H7 (cell line): Measurements from ENCODE around the gene ZBTB7C. TPM values are rescaled to one million over a fixed set of nuclear protein-coding genes. Genes with fewer than 3 reads are reported as not detected.

Experiments
- DNase-seq: peaks from one replicate; pipeline ENCODE4 v3.0.0; 2012
- H3K27me3 ChIP-seq: 2 replicates; pipeline ENCODE4 v1.6.0; 2011; ENCODE audit warnings: mild to moderate bottlenecking, low read length; ENCODE audit not compliant: control insufficient read depth, insufficient read depth
- H3K36me3 ChIP-seq: replicated peaks from 2 replicates; pipeline ENCODE4 v1.5.1; 2011; ENCODE audit warnings: low read length; ENCODE audit not compliant: control insufficient read depth, insufficient read depth
- H3K4me3 ChIP-seq: 2 replicates; pipeline ENCODE4 v1.5.1; 2011; ENCODE audit warnings: low read depth, mild to moderate bottlenecking, control low read depth, low read length, moderate library complexity; ENCODE audit not compliant: insufficient read depth
- total RNA-seq: library from RNA; depleted of rRNA; stranded (reverse); fragments of >200 nt; shearing (Covaris generic); gene quantifications from 2 replicates; pipeline ENCODE4 v1.2.3, GENCODE V29; 2014

Gene ZBTB7C
- total RNA-seq, 1 experiment from 2014 or later: 0.38 TPM

DNA sequence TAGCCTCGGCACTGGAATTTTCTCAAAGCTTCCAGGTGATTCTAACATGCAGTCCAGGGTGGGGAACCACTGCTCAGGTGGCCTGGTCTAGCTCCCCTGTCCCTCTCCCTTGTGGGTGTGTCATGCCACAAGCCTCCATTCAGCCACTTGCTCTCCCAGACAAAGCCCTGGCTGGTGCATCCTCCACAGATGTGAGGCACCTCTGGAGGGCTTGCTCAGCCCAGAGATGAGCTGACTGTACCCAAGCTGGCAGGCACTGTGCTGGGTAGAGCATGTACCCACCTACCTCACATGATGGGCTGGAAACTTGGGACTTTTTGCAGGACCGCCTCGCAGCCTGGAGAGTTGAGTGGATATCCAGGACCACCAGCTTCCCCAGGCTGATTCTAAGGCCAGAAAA lies 88.1 kb downstream of the ZBTB7C start:
- Histone ChIP-seq H3K27me3 (no peaks in the 10 kb centered on the region), H3K4me3 (no peak overlapping the region), H3K36me3 (no peaks in the 10 kb centered on the region)
- no peak for DNase-seq

DNA sequence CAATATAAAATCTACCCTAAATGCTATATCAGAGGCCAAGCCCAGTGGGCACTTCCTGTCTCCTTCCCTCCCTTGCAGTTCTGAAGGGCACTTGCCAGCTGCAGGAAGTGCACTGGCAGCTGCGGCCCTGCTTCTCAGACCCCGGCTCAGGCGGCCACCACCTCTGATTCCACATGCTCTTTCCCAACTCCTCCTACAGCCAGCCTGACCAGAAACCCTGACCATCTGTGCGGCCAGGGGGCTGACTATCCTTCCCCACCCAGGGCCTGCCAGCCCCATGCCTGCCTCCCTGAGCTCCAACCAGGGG lies 88.6 kb downstream of the ZBTB7C start:
- Histone ChIP-seq H3K4me3 (no peak overlapping the region), H3K36me3 (no peaks in the 10 kb centered on the region), H3K27me3 (no peaks in the 10 kb centered on the region)
- DNase-seq: no peak

DNA sequence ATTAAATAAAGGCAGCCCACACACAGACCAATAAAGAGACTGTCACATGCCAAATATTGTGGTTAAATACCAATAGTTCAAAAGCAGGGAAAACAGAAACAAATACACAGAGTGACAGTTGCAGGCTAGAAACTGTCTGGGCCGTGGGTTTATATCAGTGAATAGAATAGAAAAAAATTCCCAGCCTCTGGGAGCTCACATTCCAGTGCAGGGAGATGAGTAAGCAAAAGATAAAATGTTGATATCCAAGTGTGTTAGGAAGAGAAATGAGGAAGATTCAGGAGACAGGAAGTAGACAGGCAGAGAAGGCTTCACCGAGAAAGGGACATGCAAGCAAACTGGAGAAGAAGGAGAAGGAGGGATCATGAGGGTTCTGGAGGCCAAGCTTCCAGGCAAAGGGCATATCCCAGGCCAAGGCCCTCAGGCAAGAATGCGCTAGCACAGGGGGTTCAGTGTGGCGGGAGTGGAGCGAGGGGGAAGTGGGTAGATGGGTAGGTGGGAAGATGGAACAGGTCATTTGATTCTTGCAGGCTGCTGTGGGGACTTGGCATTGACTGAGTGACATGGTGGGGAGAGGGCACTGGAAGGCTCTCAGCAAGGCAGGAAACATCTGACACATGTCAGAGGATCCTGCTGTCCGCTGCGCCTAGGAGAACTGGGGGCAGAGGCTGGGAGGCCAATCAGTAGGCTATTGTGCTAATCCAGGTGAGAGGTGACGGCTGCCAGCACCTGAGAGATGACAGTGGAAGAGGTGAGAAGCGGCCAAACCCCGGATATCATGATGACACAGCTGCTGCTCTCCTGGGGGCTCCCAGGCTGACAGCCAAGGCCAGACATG lies 89.2 kb downstream of the ZBTB7C start:
- no peak for DNase-seq
- no peaks in the 10 kb centered on the region for H3K27me3 ChIP-seq
- H3K4me3 ChIP-seq: no peak overlapping the region
- H3K36me3 ChIP-seq: no peaks in the 10 kb centered on the region

DNA sequence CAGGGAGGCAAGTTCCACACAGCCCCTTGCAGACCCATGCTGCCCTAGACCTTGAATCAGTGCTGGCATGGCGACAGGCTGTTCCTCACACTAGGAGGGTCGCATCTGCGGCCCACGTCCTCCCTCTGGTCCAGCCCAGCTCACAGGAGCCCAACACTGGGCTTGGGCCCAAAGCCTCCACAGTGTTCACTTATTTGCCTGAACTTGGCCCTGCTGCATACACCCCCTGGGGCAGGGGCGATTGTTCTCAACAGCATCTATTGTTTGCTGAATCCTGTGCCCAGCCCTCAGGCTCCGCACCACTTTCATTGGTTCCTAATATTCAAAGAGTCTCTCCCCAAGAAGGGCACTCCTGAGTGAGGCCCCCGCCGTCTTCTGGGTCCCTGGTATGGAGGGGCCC lies 90.7 kb downstream of the ZBTB7C start:
- DNase-seq: peak; percentile 56
- Histone ChIP-seq H3K27me3 (no peaks in the 10 kb centered on the region), H3K36me3 (no peaks in the 10 kb centered on the region), H3K4me3 (no peak overlapping the region)

DNA sequence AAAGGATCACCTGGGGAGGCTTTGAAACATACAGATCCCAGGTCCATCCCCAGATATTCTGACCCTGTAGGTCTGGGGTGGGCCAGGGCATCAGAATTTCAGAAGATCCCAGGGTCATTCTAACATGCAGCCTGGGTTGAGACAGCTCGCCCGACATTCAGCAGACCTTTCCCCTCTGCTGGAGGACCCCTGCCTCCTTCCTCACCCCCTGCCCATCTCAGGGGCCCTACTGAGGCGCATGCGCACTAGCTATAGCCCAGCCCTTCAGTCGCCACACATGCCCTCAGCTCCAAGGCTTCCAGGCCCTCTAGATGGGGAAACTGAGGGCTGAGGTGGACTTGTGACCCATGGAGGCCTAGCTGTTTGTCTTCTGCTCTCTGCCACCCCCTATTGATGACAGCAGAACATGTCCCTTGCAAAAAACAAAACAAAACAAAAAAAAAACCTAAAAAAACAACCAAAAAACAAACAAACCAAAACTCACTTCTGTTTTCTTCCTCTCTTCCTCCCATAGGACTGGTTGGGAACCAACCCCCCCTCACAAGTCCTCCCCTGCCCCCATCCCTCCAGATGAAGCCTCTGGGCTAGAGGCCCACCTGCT lies 91.3 kb downstream of the ZBTB7C start:
- no peaks in the 10 kb centered on the region for H3K36me3 ChIP-seq
- DNase-seq: no peak
- H3K4me3 ChIP-seq: no peak overlapping the region
- H3K27me3 ChIP-seq: no peaks in the 10 kb centered on the region

DNA sequence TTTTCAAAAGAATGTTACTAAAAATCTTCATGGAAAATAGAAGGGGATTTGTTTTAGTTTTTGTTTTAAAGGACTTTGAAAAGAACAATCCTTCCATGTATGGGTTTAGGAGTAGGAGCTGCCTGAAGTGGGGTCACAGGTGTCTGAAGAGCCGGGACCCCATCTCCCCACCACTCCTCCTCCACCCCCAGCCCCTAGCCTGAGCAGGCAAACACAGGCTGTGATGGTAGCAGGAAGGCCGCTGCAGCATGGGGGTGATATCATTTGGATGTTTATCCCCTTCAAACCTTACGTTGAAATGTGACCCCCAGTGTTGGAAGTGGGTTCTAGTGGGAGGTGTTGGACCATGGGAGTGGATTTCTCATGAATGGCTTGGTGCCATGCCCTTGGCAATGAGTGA lies 93.0 kb downstream of the ZBTB7C start:
- H3K36me3 ChIP-seq: no peaks in the 10 kb centered on the region
- no peaks in the 10 kb centered on the region for H3K27me3 ChIP-seq
- H3K4me3 ChIP-seq: no peak overlapping the region
- DNase-seq: no peak

DNA sequence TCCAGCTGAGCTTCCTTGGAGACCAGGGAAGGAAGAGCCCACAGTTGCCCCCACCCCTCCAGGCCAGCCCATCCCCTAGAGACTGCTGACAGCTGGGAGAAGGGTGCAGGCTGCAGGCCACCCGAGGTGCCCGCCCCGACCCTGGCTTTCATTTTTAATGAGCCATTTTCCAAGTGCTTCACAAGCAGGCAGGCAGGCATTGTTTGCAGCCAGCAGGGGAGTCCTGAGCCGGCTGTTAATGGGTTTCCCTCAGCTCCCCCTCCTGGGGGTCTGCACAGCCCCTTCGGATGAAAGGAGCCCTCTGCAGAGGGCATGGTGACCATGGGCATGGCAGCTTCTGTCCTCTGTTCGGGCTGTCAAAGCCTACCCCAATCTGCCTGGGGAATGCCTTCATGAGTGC lies 94.5 kb downstream of the ZBTB7C start:
- no peak overlapping the region for H3K4me3 ChIP-seq
- no peaks in the 10 kb centered on the region for H3K27me3 ChIP-seq
- DNase-seq: peak; percentile 73
- H3K36me3 ChIP-seq: no peaks in the 10 kb centered on the region

DNA sequence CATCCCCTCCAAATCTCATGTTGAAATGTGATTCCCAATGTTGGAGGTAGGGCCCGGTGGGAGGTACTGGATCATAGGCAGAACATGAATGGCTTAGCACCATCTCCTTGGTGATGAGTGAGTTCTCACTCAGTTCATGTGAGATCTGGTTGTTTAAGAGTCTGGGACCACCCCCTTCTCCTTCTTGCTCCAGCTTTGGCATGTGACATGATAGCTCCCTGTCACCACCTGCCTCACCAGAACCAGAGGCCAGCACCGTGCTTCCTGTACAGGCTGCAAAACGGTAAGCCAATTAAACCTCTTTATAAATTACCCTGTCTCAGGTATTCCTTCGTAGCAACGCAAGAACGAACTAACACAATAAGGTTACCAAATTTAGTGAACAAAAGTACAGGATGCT lies 95.4 kb downstream of the ZBTB7C start:
- H3K36me3 ChIP-seq: no peaks in the 10 kb centered on the region
- DNase-seq: no peak
- no peaks in the 10 kb centered on the region for H3K27me3 ChIP-seq
- no peak overlapping the region for H3K4me3 ChIP-seq

DNA sequence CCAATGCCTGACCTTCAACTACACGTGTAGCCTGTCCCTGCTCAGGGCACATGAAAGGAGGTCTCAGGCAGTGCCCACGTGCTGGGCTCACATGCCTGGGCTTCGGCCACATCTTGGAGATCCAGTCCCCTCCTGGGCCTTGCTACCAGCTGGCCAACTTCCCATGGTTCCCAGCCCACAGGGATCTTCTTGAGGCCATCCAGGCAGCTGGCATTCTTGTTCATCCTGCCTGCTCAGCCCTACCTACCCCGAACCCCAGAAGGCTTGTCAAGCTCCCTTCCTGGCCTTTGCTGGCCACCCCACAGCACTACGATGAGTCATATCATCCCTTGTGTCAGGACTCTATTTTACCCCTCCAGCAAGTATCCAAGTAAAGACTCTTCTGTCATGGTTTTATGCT lies 97.1 kb downstream of the ZBTB7C start:
- DNase-seq: no peak
- no peak overlapping the region for H3K4me3 ChIP-seq
- H3K27me3 ChIP-seq: no peaks in the 10 kb centered on the region
- no peaks in the 10 kb centered on the region for H3K36me3 ChIP-seq

DNA sequence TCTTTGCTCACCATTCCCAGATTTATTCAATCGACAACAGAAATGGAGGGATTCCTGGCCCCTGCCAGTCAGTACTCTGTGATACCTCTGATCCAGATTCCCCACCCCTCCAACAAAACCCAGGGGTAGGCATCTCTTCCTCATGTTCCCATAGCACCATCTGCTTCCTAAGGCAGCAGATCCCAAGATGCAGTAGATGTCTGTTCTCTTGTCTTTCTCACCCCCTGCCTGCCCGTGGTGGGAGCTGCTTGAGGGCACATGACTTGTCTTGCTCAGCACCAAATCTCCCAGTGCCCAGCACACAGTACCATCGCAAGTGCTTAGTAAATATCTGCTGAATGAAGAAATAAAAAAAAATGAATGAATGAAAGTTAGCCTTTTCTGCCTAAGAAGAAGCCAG lies 98.2 kb downstream of the ZBTB7C start:
- no peak overlapping the region for H3K4me3 ChIP-seq
- H3K27me3 ChIP-seq: no peaks in the 10 kb centered on the region
- no peak for DNase-seq
- H3K36me3 ChIP-seq: no peaks in the 10 kb centered on the region

DNA sequence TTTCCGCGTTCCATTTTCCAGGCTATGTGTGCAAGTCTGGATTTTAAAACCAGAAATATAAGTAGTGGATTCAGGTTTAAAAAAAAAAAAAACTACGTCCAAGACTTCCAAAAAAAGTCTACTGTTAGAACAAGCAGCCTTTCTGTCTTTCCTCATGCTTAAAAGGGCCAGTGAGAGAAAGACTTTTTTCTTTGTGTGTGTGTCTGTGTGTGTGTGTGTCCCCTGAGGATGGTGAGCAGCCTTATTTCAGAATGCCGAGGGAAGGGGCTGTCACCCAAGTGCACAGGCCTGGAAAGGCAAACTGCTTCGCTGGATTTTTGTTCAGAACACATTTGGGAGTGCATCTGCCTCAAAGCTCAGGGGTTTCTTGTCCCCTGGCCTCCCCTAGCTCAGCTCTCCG lies 98.8 kb downstream of the ZBTB7C start:
- no peaks in the 10 kb centered on the region for H3K27me3 ChIP-seq
- no peaks in the 10 kb centered on the region for H3K36me3 ChIP-seq
- DNase-seq: no peak
- no peak overlapping the region for H3K4me3 ChIP-seq

DNA sequence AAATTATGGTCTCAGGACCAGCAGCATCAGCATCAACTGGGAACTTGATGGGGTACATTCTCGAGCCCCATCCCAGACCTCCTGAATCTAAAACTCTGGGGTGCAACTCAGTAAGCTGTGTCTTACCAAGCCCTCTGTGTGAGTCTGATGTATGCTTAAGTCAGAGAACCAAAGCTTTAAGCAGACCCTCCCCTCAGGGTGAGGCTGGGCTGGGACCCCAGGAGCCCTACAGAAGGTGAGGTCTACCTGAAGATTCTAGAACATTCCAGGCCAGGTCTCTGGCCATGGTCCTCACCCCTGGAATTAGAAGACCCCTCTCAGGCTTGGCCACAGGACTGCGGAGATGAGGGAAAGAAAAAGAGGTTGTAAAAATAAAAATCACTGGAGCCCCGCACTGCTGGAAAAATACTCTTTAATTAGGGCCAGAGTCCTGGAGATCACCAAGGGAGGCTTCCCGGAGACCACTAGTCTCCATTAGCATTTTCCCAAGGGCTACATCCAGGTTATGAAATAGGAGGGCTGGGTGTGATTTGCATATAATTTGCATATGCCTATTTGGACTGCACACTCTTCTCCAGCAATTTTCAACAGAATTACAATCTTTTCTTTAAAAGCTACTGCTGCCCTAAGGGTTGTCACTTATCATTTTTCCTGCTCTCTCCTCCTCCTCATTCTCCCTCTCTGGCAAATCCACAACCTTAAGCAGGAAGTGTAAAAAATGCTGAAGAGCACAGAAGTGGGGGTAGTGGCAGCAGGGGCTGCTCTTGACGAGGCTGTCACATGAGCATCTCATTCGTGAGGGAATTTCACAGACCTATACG lies 100.2 kb downstream of the ZBTB7C start:
- Histone ChIP-seq H3K36me3 (no peaks in the 10 kb centered on the region), H3K4me3 (no peak overlapping the region), H3K27me3 (no peaks in the 10 kb centered on the region)
- no peak for DNase-seq

DNA sequence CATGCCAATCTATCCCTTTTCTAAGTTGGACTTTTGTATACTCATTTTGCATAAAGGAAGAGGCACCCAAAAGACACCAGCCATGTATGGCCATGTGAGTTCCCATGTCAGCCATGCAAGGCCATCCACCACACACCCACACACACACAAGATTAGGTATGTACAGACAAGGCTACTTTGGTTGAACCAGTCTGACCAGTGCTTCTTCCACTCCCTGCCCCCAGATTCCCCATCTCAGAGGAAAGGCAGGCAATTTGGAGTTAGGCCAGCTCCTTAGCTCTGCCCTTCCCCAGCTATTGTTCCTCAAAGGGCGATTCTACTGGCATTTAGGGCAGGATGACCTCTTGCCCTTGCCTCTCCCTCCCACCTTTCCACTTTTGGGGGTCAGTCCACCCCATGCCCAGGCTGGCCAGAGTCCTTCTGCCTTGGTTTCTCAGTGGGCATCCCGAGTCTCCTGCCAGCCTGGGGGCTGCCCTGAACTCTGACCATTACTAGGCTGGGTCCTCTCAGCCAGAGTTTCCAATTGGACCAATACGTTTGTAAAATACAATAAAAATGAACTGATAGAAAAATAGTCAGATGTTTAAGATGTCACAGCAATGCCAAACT lies 101.1 kb downstream of the ZBTB7C start:
- no peaks in the 10 kb centered on the region for H3K27me3 ChIP-seq
- H3K4me3 ChIP-seq: no peak overlapping the region
- H3K36me3 ChIP-seq: no peaks in the 10 kb centered on the region
- DNase-seq: no peak

DNA sequence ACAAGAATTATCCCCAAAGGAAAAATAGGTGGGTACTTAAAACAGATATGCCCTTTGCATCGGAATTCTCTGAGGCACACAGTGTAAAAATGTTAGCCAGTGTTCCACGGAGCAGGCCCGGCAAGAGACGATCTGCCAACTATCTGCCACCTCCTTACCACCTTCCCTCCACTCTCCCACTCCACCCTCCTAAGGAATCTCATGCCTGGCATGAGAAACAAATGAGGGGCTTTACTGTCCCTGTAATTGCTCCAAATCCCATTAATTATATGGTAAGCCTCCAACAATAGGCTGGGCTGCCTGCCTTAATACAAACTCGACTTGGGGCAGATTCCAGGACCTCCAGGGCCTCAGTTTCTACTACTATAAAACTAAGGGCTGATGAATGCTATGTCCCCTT lies 102.3 kb downstream of the ZBTB7C start:
- Histone ChIP-seq H3K36me3 (no peaks in the 10 kb centered on the region), H3K4me3 (no peak overlapping the region), H3K27me3 (no peaks in the 10 kb centered on the region)
- DNase-seq: no peak
